ENCODE results near the gene PSTK.

PSTK gene

GRCh38 chr10:122986335-122986734, 6.1 kb downstream of the PSTK start:
- TF ChIP-seq CTCF (IDR thresholded peaks at IDR 0.05; ENCODE audit: borderline replicate concordance, extremely low read depth, low read length, poor library complexity, severe bottlenecking) (no peak), EZH2 (IDR thresholded peaks at IDR 0.05; ENCODE audit: borderline replicate concordance, low read depth, low read length, severe bottlenecking) (no peak)
- Histone ChIP-seq H3K4me2 (ENCODE audit: insufficient read depth, low read length) (no peak overlapping the region), H3K4me3 (ENCODE audit: low read depth in 1 of 2, low read length in 2 of 2) (no peak overlapping the region), H3K27me3 (ENCODE audit: insufficient read depth, low read length, poor library complexity) (no peaks in the 10 kb centered on the region), H2AFZ (ENCODE audit: low read depth, low read length) (no peak overlapping the region), H3K79me2 (ENCODE audit: insufficient read depth, low read length) (no peaks in the 10 kb centered on the region), H3K27ac (ENCODE audit: low read length) (no peak overlapping the region), H3K9ac (ENCODE audit: low read depth, low read length) (no peak overlapping the region), H4K20me1 (ENCODE audit: insufficient read depth, low read length) (no peaks in the 10 kb centered on the region), H3K9me3 (ENCODE audit: insufficient read depth, low read length, severe bottlenecking) (no peaks in the 10 kb centered on the region), H3K36me3 (ENCODE audit: insufficient read depth, low read length) (peaks cover 14% of the 10 kb centered on the region; the same call in 1 of the 2 replicates), H3K4me1 (ENCODE audit: insufficient read depth, low read length) (peaks cover 5% of the 10 kb centered on the region; the same call in 1 of the 2 replicates)
- no peak for ATAC-seq (ENCODE audit: insufficient read depth, low read depth)
- no peak for DNase-seq

- no peak for ATAC-seq (ENCODE audit: insufficient read depth, low read depth)
- Histone ChIP-seq H3K27me3 (ENCODE audit: insufficient read depth, low read length, poor library complexity) (no peaks in the 10 kb centered on the region), H3K4me3 (ENCODE audit: low read depth in 1 of 2, low read length in 2 of 2) (no peak overlapping the region), H3K9ac (ENCODE audit: low read depth, low read length) (no peak overlapping the region), H3K79me2 (ENCODE audit: insufficient read depth, low read length) (no peaks in the 10 kb centered on the region), H2AFZ (ENCODE audit: low read depth, low read length) (no peak overlapping the region), H3K9me3 (ENCODE audit: insufficient read depth, low read length, severe bottlenecking) (no peaks in the 10 kb centered on the region), H4K20me1 (ENCODE audit: insufficient read depth, low read length) (no peaks in the 10 kb centered on the region), H3K27ac (ENCODE audit: low read length) (no peak overlapping the region), H3K36me3 (ENCODE audit: insufficient read depth, low read length) (peaks cover 25% of the 10 kb centered on the region; the same call in 1 of the 2 replicates), H3K4me2 (ENCODE audit: insufficient read depth, low read length) (no peak overlapping the region), H3K4me1 (ENCODE audit: insufficient read depth, low read length) (no peaks in the 10 kb centered on the region)
- TF ChIP-seq EZH2 (IDR thresholded peaks at IDR 0.05; ENCODE audit: borderline replicate concordance, low read depth, low read length, severe bottlenecking) (no peak), CTCF (IDR thresholded peaks at IDR 0.05; ENCODE audit: borderline replicate concordance, extremely low read depth, low read length, poor library complexity, severe bottlenecking) (no peak)
- DNase-seq: no peak
Measured at GRCh38 chr10:122988501-122988900, 8.3 kb downstream of the PSTK start.

- peaks cover 1% of the 10 kb centered on the region; the same call in 1 of the 2 replicates for H3K79me2 ChIP-seq (ENCODE audit: insufficient read depth, low read length)
- no peak overlapping the region for H3K9ac ChIP-seq (ENCODE audit: low read depth, low read length)
- TF ChIP-seq EZH2 (IDR thresholded peaks at IDR 0.05; ENCODE audit: borderline replicate concordance, low read depth, low read length, severe bottlenecking) (no peak), CTCF (IDR thresholded peaks at IDR 0.05; ENCODE audit: borderline replicate concordance, extremely low read depth, low read length, poor library complexity, severe bottlenecking) (no peak)
Measured at GRCh38 chr10:122990278-122990677, 10.1 kb downstream of the PSTK start.

More at GRCh38 chr10:122990278-122990677, 10.1 kb downstream of the PSTK start:
- no peak overlapping the region for H2AFZ ChIP-seq (ENCODE audit: low read depth, low read length)
- H3K36me3 ChIP-seq (ENCODE audit: insufficient read depth, low read length): peaks cover 37% of the 10 kb centered on the region
- no peaks in the 10 kb centered on the region for H3K9me3 ChIP-seq (ENCODE audit: insufficient read depth, low read length, severe bottlenecking)
- DNase-seq: no peak
- H3K27ac ChIP-seq (ENCODE audit: low read length): no peak overlapping the region
- H3K4me1 ChIP-seq (ENCODE audit: insufficient read depth, low read length): no peaks in the 10 kb centered on the region
- H3K27me3 ChIP-seq (ENCODE audit: insufficient read depth, low read length, poor library complexity): no peaks in the 10 kb centered on the region
- H3K4me2 ChIP-seq (ENCODE audit: insufficient read depth, low read length): no peak overlapping the region
- no peak for ATAC-seq (ENCODE audit: insufficient read depth, low read depth)
- H4K20me1 ChIP-seq (ENCODE audit: insufficient read depth, low read length): peaks cover 1% of the 10 kb centered on the region; the same call in 1 of the 2 replicates
- H3K4me3 ChIP-seq (ENCODE audit: low read depth in 1 of 2, low read length in 2 of 2): no peak overlapping the region
